T-helper 1 cell treated with Interleukin-12 subunit alpha and Interleukin-12 subunit beta and Interleukin-4 antibody, amounts not matched to agents 30 μg/mL and 1 μg/mL, for 36 hours (primary cell): ENCODE measurements around the gene GORASP2.

Experiments
- H3K27ac Mint-ChIP-seq: one replicate; pipeline ENCODE4 v1.8.0; 2021; ENCODE audit warnings: mild to moderate bottlenecking, mixed read lengths
- H3K27me3 Mint-ChIP-seq: one replicate; pipeline ENCODE4 v1.8.0; 2021; ENCODE audit warnings: low read depth, mixed read lengths
- H3K36me3 Mint-ChIP-seq: one replicate; pipeline ENCODE4 v1.8.0; 2021; ENCODE audit warnings: low read depth, mixed read lengths
- H3K4me1 Mint-ChIP-seq: one replicate; pipeline ENCODE4 v1.8.0; 2021; ENCODE audit warnings: low read depth, mixed read lengths
- H3K4me3 Mint-ChIP-seq: one replicate; pipeline ENCODE4 v1.8.0; 2021; ENCODE audit warnings: mild to moderate bottlenecking, moderate library complexity, mixed read lengths
- H3K9me3 Mint-ChIP-seq: one replicate; pipeline ENCODE4 v1.8.0; 2021; ENCODE audit warnings: mixed read lengths

Gene GORASP2

DNA sequence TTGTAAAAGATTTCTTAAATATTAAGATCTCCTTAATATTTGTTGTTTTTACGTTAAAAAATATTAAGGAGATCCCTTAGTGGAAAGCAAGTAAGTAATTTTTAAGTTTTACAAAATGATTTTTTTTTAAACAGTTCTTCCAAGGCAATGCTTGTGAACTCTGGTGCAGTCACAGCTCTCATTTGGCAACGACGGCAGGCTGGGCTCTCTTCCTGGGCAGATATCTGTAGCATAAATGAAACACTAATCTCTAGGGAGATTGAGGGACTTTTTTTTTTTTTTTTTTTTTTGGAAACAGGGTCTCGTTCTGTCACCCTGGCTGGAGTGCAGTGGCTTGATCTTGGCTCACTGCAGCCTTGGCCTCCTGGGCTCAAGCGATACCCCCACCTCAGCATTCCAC is 38.5 kb downstream of the GORASP2 start:
- no peaks in the 10 kb centered on the region for H3K27me3 Mint-ChIP-seq
- peaks cover 2% of the 10 kb centered on the region for H3K4me1 Mint-ChIP-seq
- no peak overlapping the region for H3K4me3 Mint-ChIP-seq
- H3K9me3 Mint-ChIP-seq, result no peaks in the 10 kb centered on the region
- no peak overlapping the region for H3K27ac Mint-ChIP-seq
- H3K36me3 Mint-ChIP-seq, result peaks cover 26% of the 10 kb centered on the region

DNA sequence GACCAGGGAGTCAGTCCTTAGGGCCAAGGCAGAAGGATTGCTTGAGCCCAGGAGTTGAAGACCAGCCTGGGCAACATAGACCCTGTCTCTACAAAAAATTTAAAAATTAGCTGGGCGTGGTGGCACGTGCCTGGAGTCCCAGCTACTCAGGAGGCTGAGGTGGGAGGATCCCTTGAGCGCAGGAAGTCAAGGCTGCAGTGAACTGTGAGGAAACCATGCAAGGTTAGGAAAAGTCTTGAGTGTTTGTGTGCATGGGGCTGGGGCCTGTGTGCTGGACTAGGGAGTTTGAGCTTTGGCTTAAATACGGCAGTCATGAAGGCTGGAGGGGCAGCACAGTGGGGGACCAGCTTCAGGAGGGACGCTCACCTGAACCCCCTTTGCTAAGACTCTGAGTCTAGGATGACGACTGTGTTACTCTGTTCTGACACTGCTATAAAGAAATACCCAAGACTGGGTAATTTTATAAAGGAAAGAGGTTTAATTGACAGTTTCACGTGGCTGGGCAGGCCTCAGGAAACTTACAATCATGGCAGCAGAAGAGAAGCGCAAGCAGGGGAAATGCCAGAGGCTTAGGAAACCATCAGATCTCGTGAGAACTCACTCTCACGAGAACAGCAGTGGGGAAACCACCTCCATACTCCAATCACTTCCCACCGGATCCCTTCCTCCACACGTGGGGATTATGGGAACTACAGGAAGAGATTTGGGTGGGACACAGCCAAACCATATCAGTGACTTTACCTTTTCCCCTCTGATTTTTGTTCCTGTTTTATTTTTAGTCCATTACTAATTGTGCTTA is 39.4 kb downstream of the GORASP2 start:
- Mint-ChIP-seq H3K9me3 (no peaks in the 10 kb centered on the region), H3K27me3 (no peaks in the 10 kb centered on the region), H3K4me3 (no peak overlapping the region), H3K4me1 (peaks cover 1% of the 10 kb centered on the region), H3K27ac (no peak overlapping the region), H3K36me3 (peaks cover 23% of the 10 kb centered on the region)

DNA sequence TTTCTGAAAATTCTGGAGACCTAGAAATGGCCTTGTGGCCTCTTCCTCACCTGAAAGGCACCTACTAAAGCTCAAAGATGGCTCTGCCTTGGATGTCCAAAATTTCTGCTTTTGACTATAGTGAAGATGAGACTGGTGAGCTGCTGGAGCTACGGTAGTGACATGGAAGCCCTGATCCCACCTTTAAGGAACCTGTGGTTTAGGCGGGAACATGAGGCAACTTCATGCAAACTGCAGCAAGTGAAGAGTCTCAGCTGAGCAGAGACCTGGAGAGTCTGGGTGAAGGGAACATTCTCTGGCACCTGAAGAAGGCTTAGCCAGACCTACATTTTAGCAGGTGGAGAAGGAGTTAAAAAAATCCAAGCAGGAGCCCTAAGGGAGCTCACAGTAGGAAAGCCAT is 40.0 kb downstream of the GORASP2 start:
- Mint-ChIP-seq H3K27ac (no peak overlapping the region), H3K9me3 (no peaks in the 10 kb centered on the region), H3K36me3 (peaks cover 23% of the 10 kb centered on the region), H3K4me1 (peaks cover 1% of the 10 kb centered on the region), H3K4me3 (no peak overlapping the region), H3K27me3 (no peaks in the 10 kb centered on the region)

DNA sequence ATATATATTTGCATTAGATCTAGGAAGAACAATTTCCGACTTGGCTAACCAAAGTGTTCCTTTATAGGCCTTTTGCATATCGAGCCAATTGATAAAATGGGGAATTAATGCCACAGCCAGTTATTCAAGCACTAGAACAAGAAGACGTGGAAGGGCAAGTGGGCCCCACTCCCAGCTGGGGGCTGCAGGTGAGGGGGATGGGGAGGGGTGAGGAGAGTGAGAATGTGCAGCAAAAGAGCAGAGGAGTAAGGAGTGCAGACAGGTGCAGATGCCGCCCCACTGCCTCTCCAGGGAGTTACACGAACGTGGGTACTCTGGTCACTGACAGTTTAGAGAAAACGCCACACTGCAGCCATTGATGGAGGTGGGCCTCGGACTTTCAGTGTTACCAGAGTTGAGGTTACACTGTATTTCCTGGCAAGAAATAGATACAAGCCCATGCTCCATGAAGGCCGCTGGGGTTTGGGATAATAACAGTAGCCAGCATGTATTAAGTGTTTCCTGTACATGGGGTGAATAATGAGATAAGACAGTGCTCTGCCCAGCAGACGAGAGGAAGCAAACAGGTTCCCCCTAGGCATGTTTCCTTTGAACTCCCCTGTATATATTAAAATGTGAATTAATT is 40.9 kb downstream of the GORASP2 start:
- peaks cover 4% of the 10 kb centered on the region for H3K4me1 Mint-ChIP-seq
- peaks cover 22% of the 10 kb centered on the region for H3K36me3 Mint-ChIP-seq
- no peak overlapping the region for H3K27ac Mint-ChIP-seq
- H3K9me3 Mint-ChIP-seq, result no peaks in the 10 kb centered on the region
- H3K27me3 Mint-ChIP-seq, result no peaks in the 10 kb centered on the region
- H3K4me3 Mint-ChIP-seq, result no peak overlapping the region

DNA sequence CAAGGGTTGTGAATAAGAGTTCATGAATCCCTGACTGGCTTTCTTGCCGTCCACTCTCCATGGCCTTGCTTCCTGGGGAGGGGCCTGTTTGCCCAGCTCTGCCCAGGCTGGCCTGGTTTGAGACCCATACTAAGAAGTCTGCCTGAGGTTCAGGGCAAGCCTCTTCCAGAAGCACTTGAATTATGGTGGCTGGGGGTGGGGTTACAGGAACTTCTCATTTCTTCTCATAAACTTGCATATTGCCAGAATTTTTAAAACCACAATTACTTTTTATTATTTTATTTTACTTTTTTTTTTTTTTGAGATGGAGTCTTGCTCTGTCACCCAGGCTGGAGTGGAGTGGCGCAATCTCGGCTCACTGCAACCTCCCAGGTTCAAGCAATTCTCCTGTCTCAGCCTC is 42.0 kb downstream of the GORASP2 start:
- Mint-ChIP-seq H3K4me1 (peaks cover 4% of the 10 kb centered on the region), H3K36me3 (peaks cover 15% of the 10 kb centered on the region), H3K4me3 (no peak overlapping the region), H3K27me3 (no peaks in the 10 kb centered on the region), H3K9me3 (no peaks in the 10 kb centered on the region), H3K27ac (no peak overlapping the region)

DNA sequence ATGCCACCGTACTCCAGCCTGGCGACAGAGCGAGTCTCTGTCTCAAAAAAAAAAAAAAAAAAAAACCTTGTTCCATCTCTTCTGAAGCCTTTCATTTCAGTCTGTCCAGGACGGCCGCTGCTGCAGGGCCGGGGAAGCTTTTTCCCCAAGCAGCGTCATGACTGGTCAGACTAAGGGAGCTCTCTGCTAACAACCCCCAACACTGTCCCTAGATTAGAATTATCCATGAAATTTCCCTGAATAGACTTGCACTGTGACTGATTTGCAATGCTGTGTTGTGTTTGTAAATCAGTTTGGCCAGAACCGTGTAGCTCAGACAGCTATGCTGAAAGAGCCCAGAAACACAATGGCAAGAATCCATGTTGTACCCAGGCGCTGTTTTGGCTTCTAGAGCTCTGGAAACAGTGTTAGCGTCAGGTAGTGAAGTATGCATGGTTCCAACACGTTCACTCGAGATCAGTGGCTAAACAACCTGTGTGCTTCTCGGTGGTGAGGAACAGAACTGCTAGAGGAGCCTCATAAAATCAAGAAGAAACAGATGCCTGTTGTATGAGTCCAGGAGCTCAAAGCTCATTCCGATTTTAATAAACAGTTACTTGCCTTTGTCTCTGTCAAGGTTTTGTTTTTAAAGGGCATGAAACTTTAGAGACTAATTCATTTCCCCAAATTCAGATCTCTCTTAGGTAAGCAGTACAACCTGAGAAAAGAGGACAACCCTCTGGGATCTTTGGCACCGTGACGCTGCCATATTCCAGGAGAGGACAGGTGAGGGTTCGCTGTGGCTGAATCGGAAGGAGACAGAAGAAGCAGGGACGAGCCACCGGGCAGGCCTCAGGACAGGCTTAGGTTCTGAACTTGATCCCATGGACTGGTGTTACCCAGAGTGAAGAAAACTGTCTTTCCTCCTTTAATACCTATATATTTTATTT is 43.5 kb downstream of the GORASP2 start:
- Mint-ChIP-seq H3K27me3 (no peaks in the 10 kb centered on the region), H3K36me3 (peaks cover 5% of the 10 kb centered on the region), H3K9me3 (no peaks in the 10 kb centered on the region), H3K4me3 (peak overlapping the region; percentile 64), H3K27ac (no peak overlapping the region), H3K4me1 (peaks cover 4% of the 10 kb centered on the region)

DNA sequence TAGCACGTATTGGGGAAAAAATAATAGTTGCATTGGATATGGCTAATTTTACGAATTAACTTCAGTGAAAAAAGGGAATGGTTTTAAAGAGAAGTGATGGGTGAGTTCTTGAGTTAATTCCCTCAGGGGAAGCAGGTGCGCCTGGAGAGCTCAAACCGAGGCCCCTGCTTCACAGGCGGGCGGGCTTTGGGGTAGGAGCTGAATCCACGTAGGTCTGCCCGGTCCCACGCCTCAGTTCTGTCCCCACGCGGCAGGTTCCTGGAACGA is 44.1 kb downstream of the GORASP2 start:
- Mint-ChIP-seq H3K9me3 (no peaks in the 10 kb centered on the region), H3K4me1 (peaks cover 4% of the 10 kb centered on the region), H3K4me3 (peak overlapping the region; percentile 64), H3K36me3 (peaks cover 4% of the 10 kb centered on the region), H3K27ac (no peak overlapping the region), H3K27me3 (no peaks in the 10 kb centered on the region)

DNA sequence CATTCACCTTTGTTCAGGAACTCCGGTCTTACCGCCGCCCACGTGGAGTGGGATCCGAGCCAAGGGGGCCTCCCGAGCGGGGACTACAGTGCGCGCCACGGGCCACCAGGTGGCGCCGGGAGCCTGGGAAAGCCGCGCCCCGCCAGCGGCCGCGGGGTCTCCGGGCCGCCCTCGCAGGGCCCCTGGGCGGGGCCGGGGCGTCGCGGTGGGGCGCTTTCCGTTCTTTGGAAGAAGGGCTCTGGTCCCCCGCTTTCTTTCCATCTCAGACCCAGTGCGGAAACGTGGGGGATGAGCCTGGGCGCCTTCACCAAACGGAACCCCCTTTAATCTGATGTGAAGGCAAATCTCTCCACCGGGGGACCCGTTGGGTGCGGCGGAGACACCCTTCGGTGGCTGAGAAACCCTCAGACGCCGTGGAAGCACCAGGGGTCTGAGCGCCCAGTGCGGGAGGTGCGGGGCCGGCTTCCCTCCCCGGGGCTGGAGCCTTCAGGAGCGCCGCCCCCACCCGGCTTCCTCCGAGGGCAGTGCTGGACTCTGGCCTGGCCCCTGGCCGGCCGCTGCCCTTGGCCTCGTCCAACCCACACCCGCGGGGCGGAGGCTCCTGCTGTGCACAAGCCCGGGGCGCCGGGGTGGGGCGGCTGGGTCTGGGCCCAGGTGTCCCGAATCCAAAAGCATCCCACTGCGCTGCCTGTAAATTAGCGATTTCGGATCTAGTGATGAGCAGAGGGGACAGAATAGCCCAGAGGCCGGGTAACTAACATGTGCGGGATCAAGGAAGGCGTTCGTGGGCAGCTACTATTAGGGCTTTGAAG is 44.6 kb downstream of the GORASP2 start:
- no peaks in the 10 kb centered on the region for H3K36me3 Mint-ChIP-seq
- H3K27me3 Mint-ChIP-seq, result no peaks in the 10 kb centered on the region
- peaks cover 4% of the 10 kb centered on the region for H3K4me1 Mint-ChIP-seq
- no peak overlapping the region for H3K27ac Mint-ChIP-seq
- peak overlapping the region; percentile 73 for H3K4me3 Mint-ChIP-seq
- H3K9me3 Mint-ChIP-seq, result no peaks in the 10 kb centered on the region

DNA sequence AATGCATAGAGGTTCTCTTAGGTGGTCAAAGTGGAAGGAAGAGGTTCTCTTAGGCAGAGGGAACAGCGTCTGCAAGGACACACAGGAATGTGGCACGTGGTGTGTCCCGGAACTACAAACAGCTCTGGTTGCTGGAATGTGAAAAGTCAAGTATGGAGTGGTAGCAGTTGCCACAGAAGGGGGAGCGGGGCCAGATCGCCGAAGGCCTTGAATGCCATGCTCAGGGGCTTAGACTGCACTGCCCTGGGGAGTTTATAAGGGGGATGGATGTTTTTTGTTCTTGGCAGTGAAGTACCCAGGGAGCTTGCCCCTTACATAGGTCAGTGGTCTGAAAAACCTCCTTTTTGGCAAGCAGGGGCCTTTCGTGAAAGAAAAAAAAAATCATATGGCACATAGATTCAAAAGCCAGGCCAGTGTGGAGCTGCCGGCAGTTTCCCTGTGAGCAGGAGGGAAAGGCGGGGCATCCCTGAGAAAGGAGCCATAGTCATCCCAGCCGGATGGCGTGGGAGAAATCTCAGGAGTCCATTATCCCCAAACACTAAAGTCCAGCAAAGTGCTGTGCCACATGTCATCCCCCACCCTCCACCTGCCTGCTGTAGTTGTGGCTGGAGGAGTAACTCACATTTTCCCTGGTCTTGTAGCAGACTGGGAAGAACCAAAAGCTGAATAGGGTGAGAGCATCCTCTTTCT is 45.4 kb downstream of the GORASP2 start:
- Mint-ChIP-seq H3K36me3 (no peaks in the 10 kb centered on the region), H3K27ac (no peak overlapping the region), H3K9me3 (no peaks in the 10 kb centered on the region), H3K4me1 (peaks cover 4% of the 10 kb centered on the region), H3K4me3 (peak overlapping the region; percentile 57), H3K27me3 (no peaks in the 10 kb centered on the region)

DNA sequence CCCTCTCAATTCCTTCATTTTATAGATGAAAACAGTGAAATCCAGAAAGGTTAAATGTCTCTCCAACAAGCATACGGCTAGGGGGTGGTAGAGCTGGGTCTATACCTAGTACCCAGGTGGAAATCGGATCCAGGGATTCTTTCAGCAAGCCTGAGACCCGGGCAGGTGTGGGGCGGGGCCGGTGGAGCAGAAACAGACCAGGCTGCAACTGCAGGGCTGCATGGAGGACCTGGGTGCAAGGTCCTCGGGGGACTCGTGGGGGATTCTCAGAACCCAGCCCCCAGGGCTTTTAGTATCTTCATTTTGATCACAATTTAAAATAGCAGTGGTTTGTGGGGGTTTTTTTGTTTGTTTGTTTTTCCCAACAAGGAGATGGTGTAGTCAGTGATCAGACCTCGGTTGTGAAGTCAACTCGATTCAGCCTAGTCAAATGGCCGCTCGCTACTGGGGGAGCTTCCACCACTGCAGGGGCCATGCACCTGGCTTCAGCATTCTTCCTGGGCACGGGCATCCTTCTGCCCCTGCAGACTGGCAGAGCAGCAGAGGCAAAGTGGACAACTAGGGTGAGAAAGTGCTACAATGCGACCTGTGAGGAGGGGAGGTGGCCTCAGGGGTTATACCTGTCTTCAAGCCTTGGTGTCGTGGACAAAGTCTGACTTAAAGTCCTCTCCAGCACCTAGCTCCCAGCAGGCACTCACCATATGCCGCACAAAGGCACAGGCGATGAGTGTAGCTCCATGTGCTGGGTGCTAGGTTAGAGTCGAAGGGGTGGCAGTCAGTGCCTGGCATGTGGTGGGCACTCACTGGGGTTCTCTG is 46.3 kb downstream of the GORASP2 start:
- Mint-ChIP-seq H3K27me3 (no peaks in the 10 kb centered on the region), H3K27ac (no peak overlapping the region), H3K4me1 (peaks cover 4% of the 10 kb centered on the region), H3K36me3 (no peaks in the 10 kb centered on the region), H3K4me3 (no peak overlapping the region), H3K9me3 (no peaks in the 10 kb centered on the region)

DNA sequence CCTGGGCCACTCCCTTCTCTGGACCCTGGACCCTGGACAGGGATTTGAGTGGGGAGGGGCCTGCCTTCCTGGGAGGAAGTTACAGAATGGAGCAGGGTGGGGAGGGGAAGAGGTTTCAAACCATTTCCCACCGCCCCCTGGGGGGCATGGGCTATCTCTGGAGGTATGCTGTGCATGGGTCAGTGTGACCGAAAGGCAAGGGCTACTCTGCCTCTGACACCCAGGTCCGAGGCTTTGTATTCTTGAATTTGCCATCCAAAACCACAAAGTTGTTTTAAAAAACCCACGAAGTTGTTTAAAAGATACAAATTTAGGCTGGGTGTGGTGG is 46.9 kb downstream of the GORASP2 start:
- H3K36me3 Mint-ChIP-seq, result no peaks in the 10 kb centered on the region
- no peak overlapping the region for H3K27ac Mint-ChIP-seq
- H3K27me3 Mint-ChIP-seq, result no peaks in the 10 kb centered on the region
- no peak overlapping the region for H3K4me3 Mint-ChIP-seq
- peaks cover 4% of the 10 kb centered on the region for H3K4me1 Mint-ChIP-seq
- no peaks in the 10 kb centered on the region for H3K9me3 Mint-ChIP-seq

DNA sequence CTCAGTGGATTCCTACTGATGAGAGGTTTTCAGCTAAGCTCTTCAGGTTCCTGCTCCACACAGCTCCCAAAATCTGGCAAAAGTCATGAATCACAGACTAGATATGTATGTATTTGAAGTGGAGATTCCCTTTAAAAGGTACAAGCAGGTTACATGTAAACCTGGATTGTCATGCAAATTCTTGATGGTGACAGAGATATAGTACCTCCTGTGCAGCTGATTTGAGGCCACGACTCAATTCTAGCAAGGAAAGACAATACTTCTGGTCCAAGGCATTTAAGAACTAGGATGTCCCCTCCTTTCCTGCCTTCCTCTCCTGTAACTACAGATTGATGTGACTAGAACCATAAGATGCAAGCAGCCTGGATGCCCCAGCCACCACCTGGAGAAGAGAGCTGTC is 55.0 kb downstream of the GORASP2 start:
- Mint-ChIP-seq H3K27me3 (no peaks in the 10 kb centered on the region), H3K36me3 (peaks cover 4% of the 10 kb centered on the region), H3K27ac (no peak overlapping the region), H3K4me1 (no peaks in the 10 kb centered on the region), H3K4me3 (no peak overlapping the region), H3K9me3 (no peaks in the 10 kb centered on the region)

DNA sequence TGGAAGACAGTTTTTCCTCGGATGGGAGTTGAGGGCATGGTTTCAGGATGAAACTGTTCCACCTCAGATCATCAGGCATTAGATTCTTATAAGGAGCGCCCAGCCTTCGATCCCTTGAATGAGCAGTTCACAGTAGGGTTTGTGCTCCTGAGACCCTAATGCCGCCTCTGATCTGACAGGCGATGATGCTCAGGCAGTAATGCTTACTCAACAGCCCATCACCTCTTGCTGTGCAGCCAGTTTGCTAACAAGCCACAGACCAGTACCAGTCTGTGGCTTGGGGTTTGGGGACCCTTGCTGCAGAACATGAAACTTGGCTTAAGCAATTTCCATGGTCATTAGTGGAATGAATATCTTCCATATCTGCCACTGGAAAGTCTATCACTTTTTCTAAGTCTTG is 56.4 kb downstream of the GORASP2 start:
- Mint-ChIP-seq H3K4me3 (no peak overlapping the region), H3K27me3 (no peaks in the 10 kb centered on the region), H3K4me1 (peaks cover 2% of the 10 kb centered on the region), H3K36me3 (peaks cover 6% of the 10 kb centered on the region), H3K27ac (no peak overlapping the region), H3K9me3 (no peaks in the 10 kb centered on the region)
